Measurements from ENCODE around the gene WASF2.

DNA sequence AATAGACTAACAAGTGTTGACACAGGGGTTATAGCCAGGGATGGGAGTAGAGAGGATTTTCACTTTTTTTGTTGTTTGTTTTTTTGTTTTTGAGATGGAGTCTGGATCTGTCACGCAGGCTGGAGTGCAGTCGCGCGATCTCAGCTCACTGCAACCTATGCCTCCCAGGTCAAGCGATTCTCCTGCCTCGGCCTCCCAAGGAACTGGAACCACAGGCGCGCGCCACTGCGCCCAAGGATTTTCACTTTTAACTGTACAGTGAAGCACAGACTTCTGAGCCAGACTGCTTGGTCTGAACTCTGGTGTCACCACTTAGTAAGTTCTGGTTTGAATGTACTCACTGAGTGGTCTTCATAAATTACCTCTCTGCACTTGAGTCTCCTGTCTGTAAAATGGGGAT lies 40.2 kb upstream of the WASF2 start:
- TF ChIP-seq EZH2 (IDR thresholded peaks at IDR 0.05; ENCODE audit: low read length, missing control alignments) = no peak
- TF ChIP-seq, protein P1, sequence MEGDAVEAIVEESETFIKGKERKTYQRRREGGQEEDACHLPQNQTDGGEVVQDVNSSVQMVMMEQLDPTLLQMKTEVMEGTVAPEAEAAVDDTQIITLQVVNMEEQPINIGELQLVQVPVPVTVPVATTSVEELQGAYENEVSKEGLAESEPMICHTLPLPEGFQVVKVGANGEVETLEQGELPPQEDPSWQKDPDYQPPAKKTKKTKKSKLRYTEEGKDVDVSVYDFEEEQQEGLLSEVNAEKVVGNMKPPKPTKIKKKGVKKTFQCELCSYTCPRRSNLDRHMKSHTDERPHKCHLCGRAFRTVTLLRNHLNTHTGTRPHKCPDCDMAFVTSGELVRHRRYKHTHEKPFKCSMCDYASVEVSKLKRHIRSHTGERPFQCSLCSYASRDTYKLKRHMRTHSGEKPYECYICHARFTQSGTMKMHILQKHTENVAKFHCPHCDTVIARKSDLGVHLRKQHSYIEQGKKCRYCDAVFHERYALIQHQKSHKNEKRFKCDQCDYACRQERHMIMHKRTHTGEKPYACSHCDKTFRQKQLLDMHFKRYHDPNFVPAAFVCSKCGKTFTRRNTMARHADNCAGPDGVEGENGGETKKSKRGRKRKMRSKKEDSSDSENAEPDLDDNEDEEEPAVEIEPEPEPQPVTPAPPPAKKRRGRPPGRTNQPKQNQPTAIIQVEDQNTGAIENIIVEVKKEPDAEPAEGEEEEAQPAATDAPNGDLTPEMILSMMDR (conservative IDR thresholded peaks at IDR 0.05 in 1 of 2, IDR thresholded peaks at IDR 0.05 in 1 of 2; ENCODE audit: low read depth in 1 of 2, low read length in 2 of 2) = no peak
